Ovary (tissue), 9 donors: ENCODE data around the gene IFI6. TPM values are rescaled to one million over a fixed set of nuclear protein-coding genes. Genes with fewer than 3 reads are reported as not detected.

Source experiments
- DNase-seq, 5 donors: peaks; one replicate each; pipeline ENCODE4 v3.0.0-alpha.2; 2019 to 2020
- H3K27ac ChIP-seq, 2 donors: fragments of 200-600 bp; one replicate each; pipeline versions ENCODE4 v1.5.1 to v1.8.0; 2019 to 2022
- H3K27me3 ChIP-seq: fragments of 200-600 bp; one replicate; pipeline ENCODE4 v1.8.0; 2022
- H3K36me3 ChIP-seq: fragments of 200-600 bp; sonication (generic); one replicate; pipeline ENCODE4 v1.5.1; 2019
- H3K4me1 ChIP-seq: one replicate; pipeline ENCODE4 v1.8.1; 2013; ENCODE audit warnings: mild to moderate bottlenecking, moderate library complexity; ENCODE audit not compliant: insufficient read depth
- H3K4me3 ChIP-seq: fragments of 200-600 bp; sonication (generic); one replicate; pipeline ENCODE4 v1.5.1; 2017
- H3K9me3 ChIP-seq, 2 donors: fragments of 200-600 bp in 1 of 2; sonication (generic) in 1 of 2; one replicate each; pipeline versions ENCODE4 v1.5.1 to v1.8.1; 2013 to 2019; ENCODE audit warnings: mild to moderate bottlenecking in 1 of 2, moderate library complexity in 1 of 2
- EP300 ChIP-seq: sonication (generic); formaldehyde crosslinking; IDR thresholded peaks from one replicate; pipeline ENCODE4 v1.6.1; 2017; ENCODE audit warnings: antibody characterized with exemption
- POLR2A ChIP-seq: fragments of 450-650 bp; IDR thresholded peaks from one replicate; pipeline ENCODE4 v1.6.1; 2017; ENCODE audit warnings: antibody characterized with exemption, mild to moderate bottlenecking, moderate library complexity
- WGBS, 3 donors: extraction: QIAGEN DNeasy Blood & Tissue Kit in 1 of 3; methylation state at CpG; one replicate each; pipeline versions ENCODE4 v1.1.5 to v1.1.7; 2013 to 2017; 5-methylcytosine and 5-hydroxymethylcytosine counted together
- intact Hi-C, 4 donors: fragments of 100-400 bp; cut with DNase I; formaldehyde crosslinking; loops; one replicate each; pipeline versions ENCODE4 v1.11.0 to v1.15.1; 2022 to 2023
- polyA plus RNA-seq, 2 donors: library from polyadenylated mRNA; stranded (reverse); fragments of 200-250 nt in 1 of 2; fragments of 350-450 nt in 1 of 2; fragmentation: Illumina TruSeq in 1 of 2; extraction: RNeasy Lipid Tissue Mini Kit (QIAGEN cat#74804) in 1 of 2; gene quantifications; one replicate each; pipeline ENCODE4 v1.2.3, GENCODE V29; 2013 to 2014
- total RNA-seq, 7 donors: library from RNA; depleted of rRNA in 2 of 7; stranded (reverse); fragments of >200 nt in 2 of 7; fragmentation: NEBNext Ultra II Directional in 3 of 7; extraction: Animal tissue kit (Norgen Biotek cat#: 25700) in 3 of 7; gene quantifications; one replicate each; pipeline versions ENCODE4 v1.1.0 to v1.2.4, GENCODE V29; 2016 to 2023
- TF ChIP-seq, protein P1 (sequence below), 3 donors: fragments of 450-650 bp in 2 of 3; fragments of 200-600 bp in 1 of 3; IDR thresholded peaks; one replicate each; pipeline versions ENCODE4 v1.5.1 to v1.8.0; 2016 to 2022; ENCODE audit warnings: antibody characterized with exemption in 3 of 3, mild to moderate bottlenecking in 1 of 3
- donor health status: DM: no; HTN: no; CAD: no; lungs with moderate emphysema.
- donor health status: DM: no; HTN: no; CAD: no.
- donor health status: Bipolar disorder and iron deficiency.
- donor health status: DM: yes; HTN: yes; CAD: no.
- donor health status: DM: no; HTN: no; CAD: no.
- donor health status: DM: yes; HTN: yes; CAD: no.

IFI6 gene
- total and polyA plus RNA-seq, 9 donors: 30.3 to 274 (median 61.2) TPM

DNA sequence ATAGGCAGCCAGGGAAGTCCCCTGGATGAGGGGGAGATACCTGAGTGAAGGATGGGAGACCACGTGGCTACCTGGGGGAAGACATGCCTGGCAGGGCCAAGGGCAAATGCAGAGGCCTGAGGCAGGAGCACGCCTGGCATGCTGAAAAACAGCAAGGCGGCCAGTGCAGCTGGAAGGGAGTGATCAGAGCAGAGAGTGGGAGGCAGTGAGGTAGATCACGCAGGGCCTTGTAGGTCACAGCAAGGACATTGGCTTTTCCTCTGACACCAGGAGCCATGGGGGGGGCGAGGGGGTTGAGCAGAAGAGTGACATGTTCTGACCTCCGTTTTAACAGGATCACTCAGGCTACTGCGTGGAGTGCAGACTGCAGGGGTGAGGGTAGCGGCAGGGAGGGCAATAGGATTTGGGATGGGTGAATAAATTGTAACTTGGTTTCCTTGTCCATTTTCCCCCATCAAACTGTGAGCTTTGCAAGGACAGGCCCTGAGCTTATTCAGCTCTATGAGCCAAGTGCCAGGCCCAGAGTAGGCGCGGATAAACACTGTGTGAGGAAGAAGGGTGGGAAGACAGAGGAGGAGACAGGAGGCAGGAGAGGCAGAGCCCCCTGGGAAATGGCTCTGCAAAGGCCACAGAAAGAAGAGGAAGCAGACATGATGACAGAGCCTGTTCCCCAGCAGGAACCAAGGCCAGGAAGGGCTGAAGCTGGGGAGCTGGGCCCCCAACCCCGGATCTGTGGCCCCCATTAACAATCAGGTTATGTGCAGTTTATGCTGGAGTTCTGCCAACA is 16.6 kb downstream of the IFI6 start:
- no peak overlapping the region for H3K4me3 ChIP-seq
- no peak for DNase-seq
- intact Hi-C loops: no loop called here
- H3K9me3 ChIP-seq: no peaks in the 10 kb centered on the region
- 67 to 75% (median 71%) methylated on average over 11 of the region's 11 CpGs for WGBS, 3 donors
- TF ChIP-seq EP300: no peak
- no peak for TF ChIP-seq POLR2A
- TF ChIP-seq, protein P1, sequence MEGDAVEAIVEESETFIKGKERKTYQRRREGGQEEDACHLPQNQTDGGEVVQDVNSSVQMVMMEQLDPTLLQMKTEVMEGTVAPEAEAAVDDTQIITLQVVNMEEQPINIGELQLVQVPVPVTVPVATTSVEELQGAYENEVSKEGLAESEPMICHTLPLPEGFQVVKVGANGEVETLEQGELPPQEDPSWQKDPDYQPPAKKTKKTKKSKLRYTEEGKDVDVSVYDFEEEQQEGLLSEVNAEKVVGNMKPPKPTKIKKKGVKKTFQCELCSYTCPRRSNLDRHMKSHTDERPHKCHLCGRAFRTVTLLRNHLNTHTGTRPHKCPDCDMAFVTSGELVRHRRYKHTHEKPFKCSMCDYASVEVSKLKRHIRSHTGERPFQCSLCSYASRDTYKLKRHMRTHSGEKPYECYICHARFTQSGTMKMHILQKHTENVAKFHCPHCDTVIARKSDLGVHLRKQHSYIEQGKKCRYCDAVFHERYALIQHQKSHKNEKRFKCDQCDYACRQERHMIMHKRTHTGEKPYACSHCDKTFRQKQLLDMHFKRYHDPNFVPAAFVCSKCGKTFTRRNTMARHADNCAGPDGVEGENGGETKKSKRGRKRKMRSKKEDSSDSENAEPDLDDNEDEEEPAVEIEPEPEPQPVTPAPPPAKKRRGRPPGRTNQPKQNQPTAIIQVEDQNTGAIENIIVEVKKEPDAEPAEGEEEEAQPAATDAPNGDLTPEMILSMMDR (IDR thresholded peaks at IDR 0.05): no peak
- peaks cover 3% of the 10 kb centered on the region for H3K4me1 ChIP-seq
- no peak overlapping the region for H3K27ac ChIP-seq
- no peaks in the 10 kb centered on the region for H3K27me3 ChIP-seq
- H3K36me3 ChIP-seq: no peaks in the 10 kb centered on the region

DNA sequence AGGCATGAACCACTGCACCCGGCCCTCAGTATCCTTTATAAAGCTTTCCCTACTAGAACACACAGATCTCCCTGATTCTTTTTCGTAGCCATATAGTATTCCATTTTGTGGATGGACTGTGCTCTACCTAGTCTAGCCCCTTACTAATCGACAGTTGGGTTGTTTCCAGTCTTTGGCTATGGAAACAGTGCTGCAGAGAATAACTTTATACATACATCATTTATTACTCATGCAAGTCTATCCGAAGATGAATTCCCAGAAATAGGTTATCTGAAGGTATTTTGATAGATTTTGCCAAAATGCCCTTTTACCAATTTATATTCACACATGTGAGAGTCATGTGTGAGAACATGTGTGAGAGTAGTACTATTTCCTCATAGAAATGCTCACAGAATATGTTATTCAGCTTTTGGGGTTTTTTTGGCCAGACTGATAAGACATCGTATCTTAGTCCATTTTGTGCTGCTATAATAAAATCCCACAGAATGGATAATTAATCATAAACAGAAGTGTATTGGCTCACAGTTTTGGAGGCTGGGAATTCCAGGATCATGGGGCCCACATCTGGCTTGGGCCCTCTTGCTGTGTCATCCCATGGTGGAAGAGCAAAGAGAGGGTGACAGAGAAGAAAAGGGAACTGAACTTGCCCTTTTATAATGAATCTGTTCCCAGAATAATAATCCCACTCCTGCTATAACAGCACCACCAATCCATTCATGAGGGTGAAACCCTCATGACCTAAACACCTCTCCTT is 19.7 kb downstream of the IFI6 start:
- intact Hi-C loops: no loop called here
- no peak for DNase-seq
- WGBS, 3 donors: 88 to 93% (median 90%) methylated on average over 5 of the region's 5 CpGs
- TF ChIP-seq EP300 (no peak), POLR2A (no peak)
- TF ChIP-seq, protein P1 (IDR thresholded peaks at IDR 0.05): no peak
- Histone ChIP-seq H3K4me3 (no peak overlapping the region), H3K9me3 (no peaks in the 10 kb centered on the region), H3K4me1 (no peaks in the 10 kb centered on the region), H3K27ac (no peak overlapping the region), H3K36me3 (no peaks in the 10 kb centered on the region), H3K27me3 (no peaks in the 10 kb centered on the region)

DNA sequence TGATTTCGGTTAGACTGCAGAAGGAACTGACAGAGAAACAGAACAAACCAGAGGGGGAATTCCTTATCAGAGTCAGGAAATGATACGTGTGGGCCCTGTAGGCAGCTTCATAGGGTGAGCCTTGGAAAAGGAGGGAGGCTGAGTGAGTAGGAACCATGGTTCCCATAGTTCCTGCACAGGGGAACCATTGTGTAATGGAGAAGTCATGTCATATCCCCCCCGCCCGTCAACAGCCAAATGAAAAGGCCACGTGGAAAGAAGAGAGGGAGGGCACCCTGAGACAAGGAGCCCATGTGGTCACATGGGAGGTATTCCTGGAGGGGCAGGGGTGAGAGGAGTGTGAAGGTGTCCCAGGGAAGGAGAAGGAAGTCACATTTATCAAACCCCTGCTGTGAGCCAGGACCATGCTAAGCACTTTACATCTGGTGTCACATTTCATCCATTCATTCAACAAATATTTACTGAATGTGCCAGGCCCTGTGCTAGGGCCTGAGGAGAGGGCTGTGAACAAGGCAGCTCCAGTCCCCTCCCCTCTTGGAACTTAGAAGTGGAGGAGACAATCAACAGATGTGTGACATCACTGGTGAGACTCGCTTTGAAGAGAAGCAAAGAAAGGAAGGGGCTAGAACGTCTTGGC is 21.3 kb downstream of the IFI6 start:
- 42 to 58% (median 55%) methylated on average over 7 of the region's 7 CpGs for WGBS, 3 donors
- no peaks in the 10 kb centered on the region for H3K4me1 ChIP-seq
- H3K27ac ChIP-seq: no peak overlapping the region
- TF ChIP-seq, protein P1 (IDR thresholded peaks at IDR 0.05): no peak
- TF ChIP-seq POLR2A: no peak
- no peaks in the 10 kb centered on the region for H3K36me3 ChIP-seq
- intact Hi-C loops: no loop called here
- no peaks in the 10 kb centered on the region for H3K27me3 ChIP-seq
- no peak for DNase-seq
- no peak overlapping the region for H3K4me3 ChIP-seq
- no peaks in the 10 kb centered on the region for H3K9me3 ChIP-seq

DNA sequence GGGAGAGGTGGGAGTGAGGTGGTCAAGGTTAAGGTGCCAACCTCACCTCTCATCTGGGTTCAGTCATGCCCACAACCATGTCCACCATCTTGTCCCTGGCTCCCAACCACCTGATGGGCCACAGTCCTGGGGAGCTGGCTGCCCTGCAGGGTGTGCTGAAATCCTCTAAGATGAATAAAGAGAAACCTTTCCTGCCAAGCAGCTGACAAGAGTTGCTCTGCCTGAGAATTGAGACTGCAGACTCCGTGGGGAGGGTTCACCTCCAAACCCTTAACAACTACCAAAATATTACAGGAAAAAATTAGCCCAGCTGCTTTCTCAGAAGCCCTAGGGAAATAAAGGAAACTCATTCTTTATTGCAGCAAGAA is 21.8 kb downstream of the IFI6 start:
- DNase-seq: no peak
- no peaks in the 10 kb centered on the region for H3K36me3 ChIP-seq
- no peaks in the 10 kb centered on the region for H3K27me3 ChIP-seq
- TF ChIP-seq EP300 (no peak), POLR2A (no peak)
- TF ChIP-seq, protein P1 (IDR thresholded peaks at IDR 0.05): no peak
- no peak overlapping the region for H3K27ac ChIP-seq
- no peaks in the 10 kb centered on the region for H3K4me1 ChIP-seq
- no peaks in the 10 kb centered on the region for H3K9me3 ChIP-seq
- intact Hi-C loops: no loop called here
- no peak overlapping the region for H3K4me3 ChIP-seq
- 39 to 64% (median 58%) methylated on average over 1 of the region's 1 CpG for WGBS, 3 donors
